Measurements from ENCODE around the gene TP53I11.

Gene TP53I11

GRCh38 chr11:44923115-44923514 lies 27.6 kb downstream of the TP53I11 start:
- no peaks in the 10 kb centered on the region for H3K36me3 ChIP-seq (ENCODE audit: control insufficient read depth, insufficient read depth, low read length, severe bottlenecking)
- H3K4me1 ChIP-seq (ENCODE audit: control insufficient read depth, insufficient read depth, low read length), result peaks cover 9% of the 10 kb centered on the region
- peaks cover 55% of the 10 kb centered on the region for H3K27me3 ChIP-seq (replicated peaks; ENCODE audit: control insufficient read depth, insufficient read depth, low read length)
- no peak overlapping the region for H3K9ac ChIP-seq (ENCODE audit: low read length)
- no peak overlapping the region for H3K4me3 ChIP-seq (ENCODE audit: low read length)
- H3K9me3 ChIP-seq (ENCODE audit: control insufficient read depth, low read length), result no peaks in the 10 kb centered on the region
- no peak for DNase-seq (ENCODE audit: low read depth)

GRCh38 chr11:44920451-44920850 lies 30.2 kb downstream of the TP53I11 start:
- H3K4me3 ChIP-seq (ENCODE audit: low read length), result no peak overlapping the region
- H3K9ac ChIP-seq (ENCODE audit: low read length), result no peak overlapping the region
- H3K27me3 ChIP-seq (replicated peaks; ENCODE audit: control insufficient read depth, insufficient read depth, low read length), result peaks cover 74% of the 10 kb centered on the region
- H3K4me1 ChIP-seq (ENCODE audit: control insufficient read depth, insufficient read depth, low read length), result no peaks in the 10 kb centered on the region
- H3K9me3 ChIP-seq (ENCODE audit: control insufficient read depth, low read length), result no peaks in the 10 kb centered on the region
- no peaks in the 10 kb centered on the region for H3K36me3 ChIP-seq (ENCODE audit: control insufficient read depth, insufficient read depth, low read length, severe bottlenecking)
- no peak for DNase-seq (ENCODE audit: low read depth)

GRCh38 chr11:44917741-44918140 lies 32.9 kb downstream of the TP53I11 start:
- no peak for DNase-seq (ENCODE audit: low read depth)
- Histone ChIP-seq H3K36me3 (ENCODE audit: control insufficient read depth, insufficient read depth, low read length, severe bottlenecking) (no peaks in the 10 kb centered on the region), H3K9ac (ENCODE audit: low read length) (no peak overlapping the region), H3K4me1 (ENCODE audit: control insufficient read depth, insufficient read depth, low read length) (no peaks in the 10 kb centered on the region), H3K27me3 (replicated peaks; ENCODE audit: control insufficient read depth, insufficient read depth, low read length) (peaks cover 77% of the 10 kb centered on the region), H3K9me3 (ENCODE audit: control insufficient read depth, low read length) (no peaks in the 10 kb centered on the region), H3K4me3 (ENCODE audit: low read length) (no peak overlapping the region)

GRCh38 chr11:44916801-44917385 lies 33.8 kb downstream of the TP53I11 start:
- H3K9ac ChIP-seq (ENCODE audit: low read length), result no peak overlapping the region
- H3K4me3 ChIP-seq (ENCODE audit: low read length), result no peak overlapping the region
- H3K9me3 ChIP-seq (ENCODE audit: control insufficient read depth, low read length), result no peaks in the 10 kb centered on the region
- H3K36me3 ChIP-seq (ENCODE audit: control insufficient read depth, insufficient read depth, low read length, severe bottlenecking), result no peaks in the 10 kb centered on the region
- peaks cover 69% of the 10 kb centered on the region for H3K27me3 ChIP-seq (replicated peaks; ENCODE audit: control insufficient read depth, insufficient read depth, low read length)
- no peak for DNase-seq (ENCODE audit: low read depth)
- H3K4me1 ChIP-seq (ENCODE audit: control insufficient read depth, insufficient read depth, low read length), result no peaks in the 10 kb centered on the region

- peaks cover 63% of the 10 kb centered on the region for H3K27me3 ChIP-seq (replicated peaks; ENCODE audit: control insufficient read depth, insufficient read depth, low read length)
- H3K36me3 ChIP-seq (ENCODE audit: control insufficient read depth, insufficient read depth, low read length, severe bottlenecking), result no peaks in the 10 kb centered on the region
- DNase-seq (ENCODE audit: low read depth), result no peak
- no peaks in the 10 kb centered on the region for H3K9me3 ChIP-seq (ENCODE audit: control insufficient read depth, low read length)
- no peaks in the 10 kb centered on the region for H3K4me1 ChIP-seq (ENCODE audit: control insufficient read depth, insufficient read depth, low read length)
- H3K9ac ChIP-seq (ENCODE audit: low read length), result no peak overlapping the region
- H3K4me3 ChIP-seq (ENCODE audit: low read length), result no peak overlapping the region
These were observed 34.4 kb downstream of the TP53I11 start for GRCh38 chr11:44916331-44916730.

- H3K4me3 ChIP-seq (ENCODE audit: low read length), result no peak overlapping the region
- no peaks in the 10 kb centered on the region for H3K36me3 ChIP-seq (ENCODE audit: control insufficient read depth, insufficient read depth, low read length, severe bottlenecking)
- peaks cover 57% of the 10 kb centered on the region for H3K27me3 ChIP-seq (replicated peaks; ENCODE audit: control insufficient read depth, insufficient read depth, low read length)
- H3K4me1 ChIP-seq (ENCODE audit: control insufficient read depth, insufficient read depth, low read length), result no peaks in the 10 kb centered on the region
- no peak overlapping the region for H3K9ac ChIP-seq (ENCODE audit: low read length)
- H3K9me3 ChIP-seq (ENCODE audit: control insufficient read depth, low read length), result no peaks in the 10 kb centered on the region
- DNase-seq (ENCODE audit: low read depth), result no peak
These were observed 35.1 kb downstream of the TP53I11 start for GRCh38 chr11:44915621-44916020.

- Histone ChIP-seq H3K27me3 (replicated peaks; ENCODE audit: control insufficient read depth, insufficient read depth, low read length) (peaks cover 56% of the 10 kb centered on the region), H3K9ac (ENCODE audit: low read length) (no peak overlapping the region), H3K4me3 (ENCODE audit: low read length) (no peak overlapping the region), H3K36me3 (ENCODE audit: control insufficient read depth, insufficient read depth, low read length, severe bottlenecking) (no peaks in the 10 kb centered on the region), H3K9me3 (ENCODE audit: control insufficient read depth, low read length) (no peaks in the 10 kb centered on the region), H3K4me1 (ENCODE audit: control insufficient read depth, insufficient read depth, low read length) (no peaks in the 10 kb centered on the region)
- DNase-seq (ENCODE audit: low read depth), result no peak
These were observed 35.7 kb downstream of the TP53I11 start for GRCh38 chr11:44915004-44915403.

- H3K9ac ChIP-seq (ENCODE audit: low read length), result no peak overlapping the region
- no peaks in the 10 kb centered on the region for H3K9me3 ChIP-seq (ENCODE audit: control insufficient read depth, low read length)
- H3K27me3 ChIP-seq (replicated peaks; ENCODE audit: control insufficient read depth, insufficient read depth, low read length), result peaks cover 50% of the 10 kb centered on the region
- no peak for DNase-seq (ENCODE audit: low read depth)
- H3K36me3 ChIP-seq (ENCODE audit: control insufficient read depth, insufficient read depth, low read length, severe bottlenecking), result no peaks in the 10 kb centered on the region
- no peak overlapping the region for H3K4me3 ChIP-seq (ENCODE audit: low read length)
- no peaks in the 10 kb centered on the region for H3K4me1 ChIP-seq (ENCODE audit: control insufficient read depth, insufficient read depth, low read length)
These were observed 36.6 kb downstream of the TP53I11 start for GRCh38 chr11:44914105-44914504.

- Histone ChIP-seq H3K27me3 (replicated peaks; ENCODE audit: control insufficient read depth, insufficient read depth, low read length) (peaks cover 49% of the 10 kb centered on the region), H3K9ac (ENCODE audit: low read length) (no peak overlapping the region), H3K4me3 (ENCODE audit: low read length) (no peak overlapping the region), H3K36me3 (ENCODE audit: control insufficient read depth, insufficient read depth, low read length, severe bottlenecking) (no peaks in the 10 kb centered on the region), H3K4me1 (ENCODE audit: control insufficient read depth, insufficient read depth, low read length) (no peaks in the 10 kb centered on the region), H3K9me3 (ENCODE audit: control insufficient read depth, low read length) (no peaks in the 10 kb centered on the region)
- no peak for DNase-seq (ENCODE audit: low read depth)
These were observed 37.2 kb downstream of the TP53I11 start for GRCh38 chr11:44913502-44913901.

- no peak for DNase-seq (ENCODE audit: low read depth)
- Histone ChIP-seq H3K9me3 (ENCODE audit: control insufficient read depth, low read length) (no peaks in the 10 kb centered on the region), H3K4me1 (ENCODE audit: control insufficient read depth, insufficient read depth, low read length) (no peaks in the 10 kb centered on the region), H3K27me3 (replicated peaks; ENCODE audit: control insufficient read depth, insufficient read depth, low read length) (peaks cover 42% of the 10 kb centered on the region), H3K4me3 (ENCODE audit: low read length) (no peak overlapping the region), H3K9ac (ENCODE audit: low read length) (no peak overlapping the region), H3K36me3 (ENCODE audit: control insufficient read depth, insufficient read depth, low read length, severe bottlenecking) (no peaks in the 10 kb centered on the region)
These were observed 38.3 kb downstream of the TP53I11 start for GRCh38 chr11:44912270-44912987.

- Histone ChIP-seq H3K4me3 (ENCODE audit: low read length) (no peak overlapping the region), H3K9ac (ENCODE audit: low read length) (no peak overlapping the region), H3K4me1 (ENCODE audit: control insufficient read depth, insufficient read depth, low read length) (no peaks in the 10 kb centered on the region), H3K27me3 (replicated peaks; ENCODE audit: control insufficient read depth, insufficient read depth, low read length) (peaks cover 39% of the 10 kb centered on the region), H3K36me3 (ENCODE audit: control insufficient read depth, insufficient read depth, low read length, severe bottlenecking) (no peaks in the 10 kb centered on the region), H3K9me3 (ENCODE audit: control insufficient read depth, low read length) (no peaks in the 10 kb centered on the region)
- DNase-seq (ENCODE audit: low read depth), result peak; percentile 97
These were observed 39.5 kb downstream of the TP53I11 start for GRCh38 chr11:44911029-44911814.
